Measurements from ENCODE around the gene PRKAG2. TPM values are rescaled to one million over a fixed set of nuclear protein-coding genes. Genes with fewer than 3 reads are reported as not detected.

PRKAG2 gene
- polyA plus RNA-seq, 3 donors, result 29.2 to 59.8 (median 30.9) TPM

DNA sequence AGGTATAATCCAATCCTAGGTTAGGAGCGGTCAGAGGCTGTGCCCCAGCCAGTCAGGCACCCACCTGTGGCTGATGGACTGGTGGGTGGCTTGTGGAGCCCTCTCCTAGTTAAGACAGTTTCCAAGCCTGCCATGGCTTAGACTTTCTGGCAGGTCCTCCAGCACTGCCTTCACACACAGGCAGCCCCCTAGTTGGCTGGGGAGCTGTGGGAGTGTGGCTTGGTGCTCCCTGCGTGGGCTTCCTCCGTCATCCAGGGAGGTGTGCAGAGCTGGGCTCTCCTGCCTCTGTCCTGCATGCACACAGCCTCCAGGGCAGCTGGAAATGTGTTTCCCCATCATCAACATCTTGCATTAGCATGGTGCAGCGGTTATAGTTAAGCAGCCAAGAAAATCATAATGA, 273.0 kb downstream of the PRKAG2 start:
- peaks cover 10 to 42% of the 10 kb centered on the region in 2 donors for H3K36me3 ChIP-seq (replicated peaks in 1 of 2; ENCODE audit: control insufficient read depth in 1 of 2, insufficient read depth in 2 of 2, low read length in 2 of 2)
- Mint-ChIP-seq H3K27me3 (ENCODE audit: low read depth in 3 of 3) (peaks cover 0 to 2% (median 0%) of the 10 kb centered on the region in 3 donors), H3K36me3 (peaks cover 34 to 41% of the 10 kb centered on the region in 2 donors), H3K27ac (no peak overlapping the region), H3K4me3 (no peak overlapping the region), H3K9me3 (peaks cover 0 to 10% (median 4%) of the 10 kb centered on the region in 7 donors), H3K4me1 (no peaks in the 10 kb centered on the region)
- H3K9ac ChIP-seq (ENCODE audit: insufficient read depth, low read length, poor library complexity, severe bottlenecking), result no peak overlapping the region
- no peak overlapping the region for H3K27ac ChIP-seq (ENCODE audit: low read depth in 1 of 2, low read length in 2 of 2)
- H3K4me3 ChIP-seq (replicated peaks in 1 of 3; ENCODE audit: low read depth in 2 of 3, low read length in 3 of 3), result no peak overlapping the region
- no peak overlapping the region for H3K4me2 ChIP-seq (replicated peaks; ENCODE audit: extremely low read depth, low read length, poor library complexity, severe bottlenecking)
- H3K27me3 ChIP-seq (ENCODE audit: control insufficient read depth in 2 of 2, insufficient read depth in 2 of 2, low read length in 2 of 2), result no peaks in the 10 kb centered on the region
- 100% methylated on average over 1 of the region's 4 CpGs for WGBS (ENCODE audit: insufficient coverage)
- no peaks in the 10 kb centered on the region for H3K4me1 ChIP-seq (ENCODE audit: control insufficient read depth in 1 of 2, insufficient read depth in 2 of 2, low read length in 2 of 2)
- peaks cover 83% of the 10 kb centered on the region for H4K20me1 ChIP-seq (ENCODE audit: insufficient read depth, low read length)
- intact Hi-C loops (cut with micrococcal nuclease), result no loop called here
- H3K79me2 ChIP-seq (ENCODE audit: insufficient read depth, low read length), result peaks cover 10% of the 10 kb centered on the region
- no peak overlapping the region for H2AFZ ChIP-seq (ENCODE audit: insufficient read depth, low read depth, low read length, poor library complexity, severe bottlenecking)
- TF ChIP-seq CTCF (IDR thresholded peaks at IDR 0.05), result no peak
- peaks cover 0 to 4% of the 10 kb centered on the region in 2 donors for H3K9me3 ChIP-seq (replicated peaks in 1 of 2; ENCODE audit: control insufficient read depth in 1 of 2, insufficient read depth in 1 of 2, low read length in 2 of 2)
- no peak for DNase-seq

- Histone ChIP-seq H3K36me3 (replicated peaks in 1 of 2; ENCODE audit: control insufficient read depth in 1 of 2, insufficient read depth in 2 of 2, low read length in 2 of 2) (peaks cover 10 to 42% of the 10 kb centered on the region in 2 donors), H2AFZ (ENCODE audit: insufficient read depth, low read depth, low read length, poor library complexity, severe bottlenecking) (no peak overlapping the region), H4K20me1 (ENCODE audit: insufficient read depth, low read length) (peaks cover 83% of the 10 kb centered on the region), H3K27me3 (ENCODE audit: control insufficient read depth in 2 of 2, insufficient read depth in 2 of 2, low read length in 2 of 2) (no peaks in the 10 kb centered on the region), H3K79me2 (ENCODE audit: insufficient read depth, low read length) (peaks cover 10% of the 10 kb centered on the region), H3K4me2 (replicated peaks; ENCODE audit: extremely low read depth, low read length, poor library complexity, severe bottlenecking) (no peak overlapping the region), H3K9ac (ENCODE audit: insufficient read depth, low read length, poor library complexity, severe bottlenecking) (no peak overlapping the region), H3K4me1 (ENCODE audit: control insufficient read depth in 1 of 2, insufficient read depth in 2 of 2, low read length in 2 of 2) (no peaks in the 10 kb centered on the region), H3K4me3 (replicated peaks in 1 of 3; ENCODE audit: low read depth in 2 of 3, low read length in 3 of 3) (no peak overlapping the region), H3K9me3 (replicated peaks in 1 of 2; ENCODE audit: control insufficient read depth in 1 of 2, insufficient read depth in 1 of 2, low read length in 2 of 2) (peaks cover 0 to 4% of the 10 kb centered on the region in 2 donors), H3K27ac (ENCODE audit: low read depth in 1 of 2, low read length in 2 of 2) (no peak overlapping the region)
- peaks cover 0 to 2% (median 0%) of the 10 kb centered on the region in 3 donors for H3K27me3 Mint-ChIP-seq (ENCODE audit: low read depth in 3 of 3)
- intact Hi-C loops (cut with micrococcal nuclease), result no loop called here
- no peak overlapping the region for H3K27ac Mint-ChIP-seq
- peaks cover 0 to 10% (median 4%) of the 10 kb centered on the region in 7 donors for H3K9me3 Mint-ChIP-seq
- no peak for TF ChIP-seq CTCF (IDR thresholded peaks at IDR 0.05)
- DNase-seq, result no peak
- WGBS (ENCODE audit: insufficient coverage), result 94% methylated on average over 15 of the region's 21 CpGs
- H3K4me1 Mint-ChIP-seq, result no peaks in the 10 kb centered on the region
- H3K4me3 Mint-ChIP-seq, result no peak overlapping the region
- H3K36me3 Mint-ChIP-seq, result peaks cover 29 to 33% of the 10 kb centered on the region in 2 donors
Observed at GRCh38 chr7:151601521-151602305, 275.2 kb downstream of the PRKAG2 start.
